Stimulated activated naive B cell treated with anti-CD40 and anti-IgM and Interleukin-4, amounts not matched to agents 10 μg/mL and 1 μg/mL and 100 μg/mL, for 72 hours (primary cell): ENCODE data around the gene ADORA1.

Experiments
- ATAC-seq, 2 donors: fragments of 150-1000 bp; cut with Tn5 transposase; replicated peaks; 2 replicates each; pipeline ENCODE4 v1.10.0; 2021; ENCODE audit warnings: moderate library complexity in 1 of 2
- DNase-seq: peaks from one replicate; pipeline ENCODE4 v3.0.0; 2021
- H3K27ac Mint-ChIP-seq: one replicate; pipeline ENCODE4 v1.8.0; 2022; ENCODE audit warnings: mild to moderate bottlenecking, mixed read lengths
- H3K27me3 Mint-ChIP-seq, 2 donors: one replicate each; pipeline ENCODE4 v1.8.0; 2022; ENCODE audit warnings: mixed read lengths in 2 of 2
- H3K36me3 Mint-ChIP-seq, 2 donors: one replicate each; pipeline ENCODE4 v1.8.0; 2022; ENCODE audit warnings: mixed read lengths in 2 of 2, mild to moderate bottlenecking in 1 of 2
- H3K4me1 Mint-ChIP-seq, 2 donors: one replicate each; pipeline ENCODE4 v1.8.0; 2022; ENCODE audit warnings: mixed read lengths in 2 of 2, mild to moderate bottlenecking in 1 of 2
- H3K4me3 Mint-ChIP-seq, 2 donors: one replicate each; pipeline ENCODE4 v1.8.0; 2022; ENCODE audit warnings: mild to moderate bottlenecking in 2 of 2, mixed read lengths in 2 of 2, moderate library complexity in 1 of 2
- H3K9me3 Mint-ChIP-seq, 2 donors: one replicate each; pipeline ENCODE4 v1.8.0; 2022; ENCODE audit warnings: mixed read lengths in 2 of 2, mild to moderate bottlenecking in 1 of 2

Gene ADORA1

GRCh38 chr1:203127666-203128430 is at the start of gene ADORA1:
Gene ADORA1 (plus strand): TSS chr1:203127726. CDS start chr1:203128842, 1,116 bp downstream.
- Mint-ChIP-seq H3K27ac (no peak within 1 kb of the TSS), H3K4me3 (peak within 1 kb of the TSS; percentile 57 to 72), H3K4me1 (peaks cover 14 to 28% of the 10 kb centered on the region in 2 donors), H3K36me3 (no peaks in the 10 kb centered on the region), H3K9me3 (no peaks in the 10 kb centered on the region), H3K27me3 (peaks cover 53 to 71% of the 10 kb centered on the region in 2 donors)
- DNase-seq, result no peak
- ATAC-seq, result peak; percentile 76 to 79

- Mint-ChIP-seq H3K4me1 (peaks cover 11 to 14% of the 10 kb centered on the region in 2 donors), H3K36me3 (no peaks in the 10 kb centered on the region), H3K4me3 (no peak overlapping the region), H3K27ac (no peak overlapping the region), H3K9me3 (no peaks in the 10 kb centered on the region), H3K27me3 (peaks cover 41 to 71% of the 10 kb centered on the region in 2 donors)
- DNase-seq, result no peak
- ATAC-seq, result no peak
Observed at GRCh38 chr1:203077956-203078355, 49.6 kb upstream of the ADORA1 start.

DNA sequence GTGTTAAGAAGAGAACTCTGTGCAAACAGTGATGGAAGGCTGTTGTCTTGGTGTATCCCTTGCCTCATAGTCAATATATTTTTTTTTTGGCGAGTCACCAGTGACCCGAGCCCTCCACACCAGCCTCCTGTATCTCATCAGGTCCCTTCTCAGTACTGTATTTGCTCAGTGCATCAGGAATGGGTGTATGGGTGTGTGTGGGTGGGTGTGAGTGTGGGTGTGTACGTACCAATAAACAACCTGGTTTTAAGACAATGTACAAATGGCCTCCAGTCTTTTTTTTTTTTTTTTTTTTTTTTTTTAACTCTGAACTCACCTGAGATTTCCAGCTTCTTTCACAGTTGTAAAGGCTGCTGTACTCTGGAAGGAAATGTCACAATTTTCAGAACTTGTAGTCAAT is 49.0 kb upstream of the ADORA1 start:
- peaks cover 36 to 66% of the 10 kb centered on the region in 2 donors for H3K27me3 Mint-ChIP-seq
- no peaks in the 10 kb centered on the region for H3K9me3 Mint-ChIP-seq
- ATAC-seq, result no peak
- no peaks in the 10 kb centered on the region for H3K36me3 Mint-ChIP-seq
- no peak for DNase-seq
- H3K4me3 Mint-ChIP-seq, result no peak overlapping the region
- peaks cover 11 to 14% of the 10 kb centered on the region in 2 donors for H3K4me1 Mint-ChIP-seq
- H3K27ac Mint-ChIP-seq, result no peak overlapping the region

DNA sequence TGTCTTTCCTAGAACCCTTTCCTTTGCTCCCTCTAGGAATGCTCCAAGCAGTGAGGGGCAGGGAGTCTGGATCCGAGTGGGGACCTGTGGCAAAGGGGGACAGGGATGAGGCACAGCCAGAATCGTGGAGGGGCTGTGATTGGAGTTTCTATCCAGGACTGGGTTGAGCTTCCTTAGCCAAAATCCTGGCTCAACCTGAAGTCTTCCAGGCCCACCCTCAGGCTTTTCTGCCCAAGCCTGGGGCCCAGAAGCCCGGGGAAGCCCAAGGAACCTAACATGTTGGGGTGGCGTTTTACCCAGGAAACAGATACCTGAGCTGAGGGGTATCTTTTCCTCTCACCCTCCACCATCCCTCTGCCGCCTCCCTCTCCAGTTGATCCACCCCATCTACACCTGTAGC is 47.1 kb upstream of the ADORA1 start:
- no peaks in the 10 kb centered on the region for H3K36me3 Mint-ChIP-seq
- peaks cover 9 to 14% of the 10 kb centered on the region in 2 donors for H3K4me1 Mint-ChIP-seq
- H3K27me3 Mint-ChIP-seq, result peaks cover 24 to 46% of the 10 kb centered on the region in 2 donors
- no peaks in the 10 kb centered on the region for H3K9me3 Mint-ChIP-seq
- H3K4me3 Mint-ChIP-seq, result no peak overlapping the region
- no peak overlapping the region for H3K27ac Mint-ChIP-seq
- DNase-seq (no peak), ATAC-seq (no peak)

GRCh38 chr1:203081465-203082230 is 45.9 kb upstream of the ADORA1 start:
- H3K4me1 Mint-ChIP-seq, result peaks cover 3 to 6% of the 10 kb centered on the region in 2 donors
- H3K27ac Mint-ChIP-seq, result peak overlapping the region; percentile 14
- no peaks in the 10 kb centered on the region for H3K36me3 Mint-ChIP-seq
- ATAC-seq, result no peak
- no peak overlapping the region for H3K4me3 Mint-ChIP-seq
- H3K27me3 Mint-ChIP-seq, result peaks cover 17 to 37% of the 10 kb centered on the region in 2 donors
- no peak for DNase-seq
- no peaks in the 10 kb centered on the region for H3K9me3 Mint-ChIP-seq

- Mint-ChIP-seq H3K27ac (no peak overlapping the region), H3K4me3 (no peak overlapping the region)
- no peak for DNase-seq
Observed at GRCh38 chr1:203082231-203082505, 45.4 kb upstream of the ADORA1 start.

GRCh38 chr1:203082571-203083462 is 44.7 kb upstream of the ADORA1 start:
- H3K27ac Mint-ChIP-seq, result no peak overlapping the region
- H3K9me3 Mint-ChIP-seq, result no peaks in the 10 kb centered on the region
- H3K4me1 Mint-ChIP-seq, result peaks cover 3 to 6% of the 10 kb centered on the region in 2 donors
- DNase-seq (no peak), ATAC-seq (peak in 1 of 2 donors; percentile 41)
- no peaks in the 10 kb centered on the region for H3K36me3 Mint-ChIP-seq
- no peak overlapping the region for H3K4me3 Mint-ChIP-seq
- H3K27me3 Mint-ChIP-seq, result peaks cover 12 to 25% of the 10 kb centered on the region in 2 donors

More at GRCh38 chr1:203082231-203082505, 45.4 kb upstream of the ADORA1 start:
- no peaks in the 10 kb centered on the region for H3K36me3 Mint-ChIP-seq
- H3K27me3 Mint-ChIP-seq, result peaks cover 12 to 32% of the 10 kb centered on the region in 2 donors
- H3K4me1 Mint-ChIP-seq, result peaks cover 3 to 6% of the 10 kb centered on the region in 2 donors
- ATAC-seq, result no peak
- no peaks in the 10 kb centered on the region for H3K9me3 Mint-ChIP-seq

DNA sequence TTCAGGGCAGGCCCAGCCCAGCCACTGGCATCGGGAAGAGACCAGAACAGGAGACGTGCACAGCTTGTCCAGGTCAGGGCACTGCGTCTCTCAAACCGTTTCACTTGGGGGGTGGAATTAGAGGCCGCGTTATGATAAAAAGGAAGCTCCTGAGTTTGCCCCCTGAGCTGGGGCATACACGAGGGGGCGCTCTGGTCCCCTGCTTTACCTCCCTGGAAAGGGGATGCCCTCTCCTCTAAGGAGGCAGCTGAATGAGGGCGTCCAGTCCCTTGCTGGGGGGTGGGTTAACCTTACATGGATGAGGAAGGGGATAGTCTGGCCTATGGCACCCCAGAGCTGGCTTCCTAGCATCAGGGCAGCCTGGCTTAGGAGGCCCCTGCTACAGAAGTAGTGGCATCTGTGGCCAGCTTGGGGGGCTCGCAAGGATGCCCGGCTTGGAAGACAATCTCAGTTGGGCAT is 44.0 kb upstream of the ADORA1 start:
- H3K27ac Mint-ChIP-seq, result no peak overlapping the region
- H3K27me3 Mint-ChIP-seq, result peaks cover 16 to 20% of the 10 kb centered on the region in 2 donors
- H3K4me3 Mint-ChIP-seq, result no peak overlapping the region
- no peaks in the 10 kb centered on the region for H3K36me3 Mint-ChIP-seq
- H3K4me1 Mint-ChIP-seq, result peaks cover 3 to 6% of the 10 kb centered on the region in 2 donors
- no peaks in the 10 kb centered on the region for H3K9me3 Mint-ChIP-seq
- no peak for ATAC-seq
- DNase-seq, result no peak

DNA sequence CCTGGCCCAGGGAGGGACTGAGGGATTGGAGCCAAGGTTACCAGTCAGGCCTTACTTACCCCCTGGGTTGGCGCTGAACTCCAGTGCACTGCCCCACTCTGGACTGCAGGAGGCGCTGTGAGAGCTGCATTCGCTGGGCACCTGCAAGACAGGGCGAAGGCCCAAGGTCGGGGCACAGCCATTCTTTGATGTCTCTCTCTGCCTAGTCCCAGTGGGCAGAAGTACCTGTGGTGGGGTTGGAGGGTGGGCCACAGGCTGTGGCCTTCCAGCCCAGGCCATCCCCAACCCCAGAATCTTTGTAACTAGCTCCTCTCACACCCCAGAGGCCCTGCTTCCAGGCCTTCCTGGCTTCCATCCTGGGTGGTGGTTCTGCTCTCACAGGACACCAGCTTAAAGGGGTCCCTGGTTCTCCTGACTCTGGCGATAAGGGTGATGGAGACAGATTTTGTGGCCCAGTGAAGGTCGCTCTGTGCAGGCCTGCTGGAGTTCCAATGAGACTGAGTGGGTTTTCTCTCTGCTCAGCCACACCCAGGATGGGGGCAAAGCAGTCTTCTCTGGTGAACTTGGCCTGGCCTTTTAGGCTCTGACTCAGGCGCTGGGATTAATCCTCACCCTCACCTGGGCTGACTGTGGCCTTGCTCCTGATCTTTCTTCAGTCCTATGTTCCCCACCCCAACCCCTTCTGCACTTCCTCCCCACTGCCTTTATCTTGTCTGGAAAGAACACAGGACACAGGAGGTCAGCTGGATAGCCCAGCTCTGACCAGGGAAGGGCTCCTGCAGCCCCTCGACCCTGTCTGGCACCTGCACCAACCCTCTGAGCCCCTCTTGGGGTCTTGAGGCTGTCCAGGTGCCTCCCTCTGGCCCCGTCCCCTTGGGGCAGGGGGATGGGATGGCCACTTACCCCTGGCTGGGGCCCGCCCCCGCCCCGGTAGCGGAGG is 42.7 kb upstream of the ADORA1 start:
- no peak overlapping the region for H3K4me3 Mint-ChIP-seq
- H3K27ac Mint-ChIP-seq, result no peak overlapping the region
- H3K27me3 Mint-ChIP-seq, result peaks cover 12 to 16% of the 10 kb centered on the region in 2 donors
- H3K36me3 Mint-ChIP-seq, result no peaks in the 10 kb centered on the region
- DNase-seq, result no peak
- no peaks in the 10 kb centered on the region for H3K4me1 Mint-ChIP-seq
- H3K9me3 Mint-ChIP-seq, result no peaks in the 10 kb centered on the region
- peak; percentile 50 to 54 for ATAC-seq

GRCh38 chr1:203085528-203086406 is 41.8 kb upstream of the ADORA1 start, which contains the start of gene MYOG:
Gene MYOG (minus strand): TSS chr1:203086012. CDS start chr1:203085961, 51 bp downstream.
- Mint-ChIP-seq H3K9me3 (no peaks in the 10 kb centered on the region), H3K27me3 (peaks cover 11 to 16% of the 10 kb centered on the region in 2 donors), H3K27ac (no peak within 1 kb of the TSS), H3K36me3 (no peaks in the 10 kb centered on the region), H3K4me1 (no peaks in the 10 kb centered on the region), H3K4me3 (no peak within 1 kb of the TSS)
- no peak for ATAC-seq
- DNase-seq, result no peak

DNA sequence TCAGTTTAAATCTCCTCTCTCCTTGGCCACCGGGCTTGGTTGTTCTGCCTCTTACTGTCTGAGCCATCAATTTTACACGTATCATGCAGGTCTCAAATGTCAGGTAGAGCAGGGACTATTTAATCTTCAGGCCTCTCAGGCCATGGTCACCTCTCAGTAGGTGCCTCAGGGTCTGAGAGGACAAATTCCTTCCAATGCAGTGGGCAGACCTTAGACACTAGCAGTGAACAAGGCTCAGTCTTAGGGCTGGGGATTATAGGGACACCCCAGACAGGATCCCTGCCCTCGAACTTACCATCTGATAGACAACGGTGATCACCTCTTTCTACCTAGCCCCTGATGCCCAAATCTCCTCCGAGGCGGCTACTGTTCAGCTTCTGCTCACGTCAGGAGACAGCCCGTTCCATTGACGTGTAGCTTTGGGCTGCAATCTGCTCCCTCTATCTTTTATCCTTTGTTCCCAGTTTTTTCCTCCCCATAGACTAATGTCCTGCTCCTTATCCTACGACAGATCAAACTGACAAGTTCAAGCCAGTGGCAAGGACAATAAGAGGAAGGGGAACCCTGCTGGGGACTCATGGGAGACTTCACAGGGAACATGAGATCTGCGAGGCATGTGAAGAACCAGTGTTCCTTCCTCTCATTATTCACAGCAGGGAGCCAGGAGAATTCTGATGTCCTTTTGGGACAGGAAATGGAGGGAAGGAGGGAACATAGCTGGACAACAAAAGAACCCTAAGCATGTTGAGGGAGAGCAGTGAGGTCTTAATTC is 40.3 kb upstream of the ADORA1 start:
- Mint-ChIP-seq H3K27ac (no peak overlapping the region), H3K4me3 (no peak overlapping the region)
- ATAC-seq, result no peak

GRCh38 chr1:203088441-203088840 is 39.1 kb upstream of the ADORA1 start:
- H3K4me1 Mint-ChIP-seq, result no peaks in the 10 kb centered on the region
- no peak overlapping the region for H3K4me3 Mint-ChIP-seq
- no peaks in the 10 kb centered on the region for H3K36me3 Mint-ChIP-seq
- DNase-seq, result no peak
- ATAC-seq, result no peak
- peaks cover 27 to 32% of the 10 kb centered on the region in 2 donors for H3K27me3 Mint-ChIP-seq
- no peaks in the 10 kb centered on the region for H3K9me3 Mint-ChIP-seq
- H3K27ac Mint-ChIP-seq, result no peak overlapping the region

More for the DNA sequence above, 40.3 kb upstream of the ADORA1 start:
- no peaks in the 10 kb centered on the region for H3K36me3 Mint-ChIP-seq
- peaks cover 18 to 23% of the 10 kb centered on the region in 2 donors for H3K27me3 Mint-ChIP-seq
- H3K4me1 Mint-ChIP-seq, result no peaks in the 10 kb centered on the region
- no peaks in the 10 kb centered on the region for H3K9me3 Mint-ChIP-seq
- DNase-seq, result no peak
